Liver (tissue), 3 donors: ENCODE data around the gene NTF4.

Source experiments
- EGR1 ChIP-seq, 2 donors: IDR thresholded peaks; 2 replicates each; pipeline ENCODE4 v1.6.1; 2016 to 2018; ENCODE audit warnings: antibody characterized with exemption in 2 of 2, low read depth in 2 of 2
- JUND ChIP-seq, 2 donors: IDR thresholded peaks; 2 replicates each; pipeline ENCODE4 v1.6.1; 2016; ENCODE audit warnings: antibody characterized with exemption in 2 of 2
- TAF1 ChIP-seq: conservative IDR thresholded peaks from 2 replicates; pipeline ENCODE4 v1.6.1; 2016; ENCODE audit warnings: antibody characterized with exemption, mild to moderate bottlenecking
- YY1 ChIP-seq: IDR thresholded peaks from 2 replicates; pipeline ENCODE4 v1.6.1; 2016; ENCODE audit warnings: antibody characterized with exemption, mild to moderate bottlenecking
- TF ChIP-seq, protein P1 (sequence below): fragments of 150-350 bp; IDR thresholded peaks from 2 replicates; pipeline ENCODE4 v1.5.1; 2017; ENCODE audit warnings: improper control_type of control experiment, low read depth, low read length; ENCODE audit not compliant: missing input control
- TF ChIP-seq, protein P2 (sequence below): IDR thresholded peaks from 2 replicates; pipeline ENCODE4 v1.6.1; 2016; ENCODE audit warnings: antibody characterized with exemption, mild to moderate bottlenecking
- TF ChIP-seq, protein P3 (sequence below): IDR thresholded peaks from 2 replicates; pipeline ENCODE4 v1.6.1; 2016; ENCODE audit warnings: antibody characterized with exemption
- TF ChIP-seq, protein P4 (sequence below): IDR thresholded peaks from 2 replicates; pipeline ENCODE4 v1.6.1; 2016; ENCODE audit warnings: antibody characterized with exemption
- donor health status: healthy.
- donor health status: healthy.

DNA sequence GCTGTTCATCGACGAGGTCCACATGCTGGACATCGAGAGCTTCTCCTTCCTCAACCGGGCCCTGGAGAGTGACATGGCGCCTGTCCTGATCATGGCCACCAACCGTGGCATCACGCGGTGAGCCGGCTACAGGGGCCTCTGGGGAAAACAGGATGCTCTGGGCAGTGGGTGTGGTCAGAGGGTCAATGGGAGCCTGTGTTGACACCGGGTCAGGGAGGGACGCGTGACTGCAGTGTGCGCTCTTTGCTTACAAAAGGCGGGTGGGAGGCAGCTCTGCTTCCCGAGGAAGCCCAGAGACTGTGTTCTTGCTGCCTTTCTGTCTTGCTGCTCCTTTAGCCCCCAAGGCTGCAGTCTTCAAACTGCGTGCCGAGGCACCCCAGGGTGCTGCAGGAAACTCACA lies 53.4 kb downstream of the NTF4 start:
- TF ChIP-seq TAF1 (no peak), YY1 (no peak), EGR1 (IDR thresholded peaks at IDR 0.05; ENCODE audit: low read depth in 2 of 2) (no peak), JUND (IDR thresholded peaks at IDR 0.05) (no peak)
- TF ChIP-seq, protein P1, sequence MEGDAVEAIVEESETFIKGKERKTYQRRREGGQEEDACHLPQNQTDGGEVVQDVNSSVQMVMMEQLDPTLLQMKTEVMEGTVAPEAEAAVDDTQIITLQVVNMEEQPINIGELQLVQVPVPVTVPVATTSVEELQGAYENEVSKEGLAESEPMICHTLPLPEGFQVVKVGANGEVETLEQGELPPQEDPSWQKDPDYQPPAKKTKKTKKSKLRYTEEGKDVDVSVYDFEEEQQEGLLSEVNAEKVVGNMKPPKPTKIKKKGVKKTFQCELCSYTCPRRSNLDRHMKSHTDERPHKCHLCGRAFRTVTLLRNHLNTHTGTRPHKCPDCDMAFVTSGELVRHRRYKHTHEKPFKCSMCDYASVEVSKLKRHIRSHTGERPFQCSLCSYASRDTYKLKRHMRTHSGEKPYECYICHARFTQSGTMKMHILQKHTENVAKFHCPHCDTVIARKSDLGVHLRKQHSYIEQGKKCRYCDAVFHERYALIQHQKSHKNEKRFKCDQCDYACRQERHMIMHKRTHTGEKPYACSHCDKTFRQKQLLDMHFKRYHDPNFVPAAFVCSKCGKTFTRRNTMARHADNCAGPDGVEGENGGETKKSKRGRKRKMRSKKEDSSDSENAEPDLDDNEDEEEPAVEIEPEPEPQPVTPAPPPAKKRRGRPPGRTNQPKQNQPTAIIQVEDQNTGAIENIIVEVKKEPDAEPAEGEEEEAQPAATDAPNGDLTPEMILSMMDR, result no peak
- TF ChIP-seq, protein P2, sequence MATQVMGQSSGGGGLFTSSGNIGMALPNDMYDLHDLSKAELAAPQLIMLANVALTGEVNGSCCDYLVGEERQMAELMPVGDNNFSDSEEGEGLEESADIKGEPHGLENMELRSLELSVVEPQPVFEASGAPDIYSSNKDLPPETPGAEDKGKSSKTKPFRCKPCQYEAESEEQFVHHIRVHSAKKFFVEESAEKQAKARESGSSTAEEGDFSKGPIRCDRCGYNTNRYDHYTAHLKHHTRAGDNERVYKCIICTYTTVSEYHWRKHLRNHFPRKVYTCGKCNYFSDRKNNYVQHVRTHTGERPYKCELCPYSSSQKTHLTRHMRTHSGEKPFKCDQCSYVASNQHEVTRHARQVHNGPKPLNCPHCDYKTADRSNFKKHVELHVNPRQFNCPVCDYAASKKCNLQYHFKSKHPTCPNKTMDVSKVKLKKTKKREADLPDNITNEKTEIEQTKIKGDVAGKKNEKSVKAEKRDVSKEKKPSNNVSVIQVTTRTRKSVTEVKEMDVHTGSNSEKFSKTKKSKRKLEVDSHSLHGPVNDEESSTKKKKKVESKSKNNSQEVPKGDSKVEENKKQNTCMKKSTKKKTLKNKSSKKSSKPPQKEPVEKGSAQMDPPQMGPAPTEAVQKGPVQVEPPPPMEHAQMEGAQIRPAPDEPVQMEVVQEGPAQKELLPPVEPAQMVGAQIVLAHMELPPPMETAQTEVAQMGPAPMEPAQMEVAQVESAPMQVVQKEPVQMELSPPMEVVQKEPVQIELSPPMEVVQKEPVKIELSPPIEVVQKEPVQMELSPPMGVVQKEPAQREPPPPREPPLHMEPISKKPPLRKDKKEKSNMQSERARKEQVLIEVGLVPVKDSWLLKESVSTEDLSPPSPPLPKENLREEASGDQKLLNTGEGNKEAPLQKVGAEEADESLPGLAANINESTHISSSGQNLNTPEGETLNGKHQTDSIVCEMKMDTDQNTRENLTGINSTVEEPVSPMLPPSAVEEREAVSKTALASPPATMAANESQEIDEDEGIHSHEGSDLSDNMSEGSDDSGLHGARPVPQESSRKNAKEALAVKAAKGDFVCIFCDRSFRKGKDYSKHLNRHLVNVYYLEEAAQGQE, result no peak
- TF ChIP-seq, protein P3, sequence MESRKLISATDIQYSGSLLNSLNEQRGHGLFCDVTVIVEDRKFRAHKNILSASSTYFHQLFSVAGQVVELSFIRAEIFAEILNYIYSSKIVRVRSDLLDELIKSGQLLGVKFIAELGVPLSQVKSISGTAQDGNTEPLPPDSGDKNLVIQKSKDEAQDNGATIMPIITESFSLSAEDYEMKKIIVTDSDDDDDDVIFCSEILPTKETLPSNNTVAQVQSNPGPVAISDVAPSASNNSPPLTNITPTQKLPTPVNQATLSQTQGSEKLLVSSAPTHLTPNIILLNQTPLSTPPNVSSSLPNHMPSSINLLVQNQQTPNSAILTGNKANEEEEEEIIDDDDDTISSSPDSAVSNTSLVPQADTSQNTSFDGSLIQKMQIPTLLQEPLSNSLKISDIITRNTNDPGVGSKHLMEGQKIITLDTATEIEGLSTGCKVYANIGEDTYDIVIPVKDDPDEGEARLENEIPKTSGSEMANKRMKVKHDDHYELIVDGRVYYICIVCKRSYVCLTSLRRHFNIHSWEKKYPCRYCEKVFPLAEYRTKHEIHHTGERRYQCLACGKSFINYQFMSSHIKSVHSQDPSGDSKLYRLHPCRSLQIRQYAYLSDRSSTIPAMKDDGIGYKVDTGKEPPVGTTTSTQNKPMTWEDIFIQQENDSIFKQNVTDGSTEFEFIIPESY, result no peak
- TF ChIP-seq, protein P4, sequence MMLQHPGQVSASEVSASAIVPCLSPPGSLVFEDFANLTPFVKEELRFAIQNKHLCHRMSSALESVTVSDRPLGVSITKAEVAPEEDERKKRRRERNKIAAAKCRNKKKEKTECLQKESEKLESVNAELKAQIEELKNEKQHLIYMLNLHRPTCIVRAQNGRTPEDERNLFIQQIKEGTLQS, result no peak
